ENCODE measurements around the gene BBS7. TPM values are rescaled to one million over a fixed set of nuclear protein-coding genes. Genes with fewer than 3 reads are reported as not detected.

Gene BBS7
- total and polyA plus RNA-seq, 8 donors: 3.0 to 5.7 (median 4.0) TPM

- H3K27ac ChIP-seq: no peak overlapping the region
- no peak overlapping the region for H3K4me3 ChIP-seq
- no peaks in the 10 kb centered on the region for H3K9me3 ChIP-seq
- no peaks in the 10 kb centered on the region for H3K36me3 ChIP-seq
- TF ChIP-seq, protein P1, sequence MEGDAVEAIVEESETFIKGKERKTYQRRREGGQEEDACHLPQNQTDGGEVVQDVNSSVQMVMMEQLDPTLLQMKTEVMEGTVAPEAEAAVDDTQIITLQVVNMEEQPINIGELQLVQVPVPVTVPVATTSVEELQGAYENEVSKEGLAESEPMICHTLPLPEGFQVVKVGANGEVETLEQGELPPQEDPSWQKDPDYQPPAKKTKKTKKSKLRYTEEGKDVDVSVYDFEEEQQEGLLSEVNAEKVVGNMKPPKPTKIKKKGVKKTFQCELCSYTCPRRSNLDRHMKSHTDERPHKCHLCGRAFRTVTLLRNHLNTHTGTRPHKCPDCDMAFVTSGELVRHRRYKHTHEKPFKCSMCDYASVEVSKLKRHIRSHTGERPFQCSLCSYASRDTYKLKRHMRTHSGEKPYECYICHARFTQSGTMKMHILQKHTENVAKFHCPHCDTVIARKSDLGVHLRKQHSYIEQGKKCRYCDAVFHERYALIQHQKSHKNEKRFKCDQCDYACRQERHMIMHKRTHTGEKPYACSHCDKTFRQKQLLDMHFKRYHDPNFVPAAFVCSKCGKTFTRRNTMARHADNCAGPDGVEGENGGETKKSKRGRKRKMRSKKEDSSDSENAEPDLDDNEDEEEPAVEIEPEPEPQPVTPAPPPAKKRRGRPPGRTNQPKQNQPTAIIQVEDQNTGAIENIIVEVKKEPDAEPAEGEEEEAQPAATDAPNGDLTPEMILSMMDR (IDR thresholded peaks at IDR 0.05): no peak
- no peak for ATAC-seq
- no peaks in the 10 kb centered on the region for H3K27me3 ChIP-seq
- no peak for DNase-seq
- no peak for FAIRE-seq
- H3K4me1 ChIP-seq: no peaks in the 10 kb centered on the region
- intact Hi-C loops (cut with DNase I): no loop called here
- 93 to 96% methylated on average over 2 of the region's 2 CpGs for WGBS, 2 donors
These were observed 8.8 kb downstream of the BBS7 start for GRCh38 chr4:121861426-121861825.

DNA sequence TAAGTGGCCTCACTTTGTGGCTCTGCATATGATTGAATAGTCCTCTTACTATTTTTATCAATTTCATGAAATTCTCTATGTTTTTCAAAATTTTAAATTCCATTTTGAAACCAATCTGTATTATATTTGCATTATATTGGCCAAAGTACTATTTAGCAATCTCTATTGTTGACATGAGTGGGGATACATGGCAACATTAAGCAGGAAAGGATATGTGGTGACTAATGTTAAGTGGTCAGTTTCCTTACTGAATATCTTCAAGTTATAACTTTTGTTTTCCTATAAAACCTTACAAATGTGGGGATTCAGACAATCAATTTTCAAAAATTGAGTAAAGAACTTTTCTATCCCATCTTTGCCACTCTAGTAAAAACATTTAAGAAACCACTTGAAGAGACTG lies 10.2 kb downstream of the BBS7 start:
- Histone ChIP-seq H3K36me3 (no peaks in the 10 kb centered on the region), H3K9me3 (no peaks in the 10 kb centered on the region), H3K27me3 (no peaks in the 10 kb centered on the region), H3K4me3 (no peak overlapping the region), H3K4me1 (no peaks in the 10 kb centered on the region), H3K27ac (no peak overlapping the region)
- FAIRE-seq (no peak), DNase-seq (no peak), ATAC-seq (no peak)
- TF ChIP-seq, protein P1 (IDR thresholded peaks at IDR 0.05): no peak
- intact Hi-C loops (cut with DNase I): no loop called here

DNA sequence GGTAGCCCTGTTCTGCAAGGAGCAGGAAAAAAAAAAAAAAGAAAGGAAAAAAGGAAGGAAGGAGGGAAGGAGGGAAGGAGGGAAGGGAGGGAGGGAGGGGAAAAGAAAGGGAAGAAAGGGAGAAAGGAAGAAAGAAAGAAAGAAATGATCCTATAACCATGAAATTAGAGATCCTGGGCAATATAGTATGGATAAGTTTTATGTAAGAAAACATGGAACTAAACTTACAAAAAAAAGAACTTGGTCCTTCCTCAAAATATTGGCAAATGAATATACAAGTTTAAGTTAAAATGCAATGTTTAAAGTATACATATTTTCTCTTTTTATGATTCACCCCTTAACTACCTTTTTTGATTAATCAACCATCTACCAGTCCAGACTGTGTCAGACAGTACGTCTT lies 18.9 kb downstream of the BBS7 start:
- 79 to 91% methylated on average over 1 of the region's 1 CpG for WGBS, 2 donors

GRCh38 chr4:121846662-121847061 lies 23.6 kb downstream of the BBS7 start:
- Histone ChIP-seq H3K4me3 (no peak overlapping the region), H3K4me1 (no peaks in the 10 kb centered on the region), H3K36me3 (peaks cover 0 to 7% (median 0%) of the 10 kb centered on the region in 3 donors), H3K27me3 (no peaks in the 10 kb centered on the region), H3K9me3 (no peaks in the 10 kb centered on the region), H3K27ac (no peak overlapping the region)
- ATAC-seq: no peak
- intact Hi-C loops (cut with DNase I): no loop called here
- TF ChIP-seq, protein P1 (IDR thresholded peaks at IDR 0.05): no peak
- DNase-seq: no peak
- WGBS, 2 donors: 75 to 82% methylated on average over 6 of the region's 6 CpGs
- no peak for FAIRE-seq

More for the DNA sequence above, 18.9 kb downstream of the BBS7 start:
- Histone ChIP-seq H3K27me3 (no peaks in the 10 kb centered on the region), H3K27ac (no peak overlapping the region), H3K4me1 (no peaks in the 10 kb centered on the region), H3K36me3 (no peaks in the 10 kb centered on the region), H3K4me3 (no peak overlapping the region), H3K9me3 (no peaks in the 10 kb centered on the region)
- FAIRE-seq (no peak), DNase-seq (no peak), ATAC-seq (no peak)
- TF ChIP-seq, protein P1 (IDR thresholded peaks at IDR 0.05): no peak
- intact Hi-C loops (cut with DNase I): no loop called here

DNA sequence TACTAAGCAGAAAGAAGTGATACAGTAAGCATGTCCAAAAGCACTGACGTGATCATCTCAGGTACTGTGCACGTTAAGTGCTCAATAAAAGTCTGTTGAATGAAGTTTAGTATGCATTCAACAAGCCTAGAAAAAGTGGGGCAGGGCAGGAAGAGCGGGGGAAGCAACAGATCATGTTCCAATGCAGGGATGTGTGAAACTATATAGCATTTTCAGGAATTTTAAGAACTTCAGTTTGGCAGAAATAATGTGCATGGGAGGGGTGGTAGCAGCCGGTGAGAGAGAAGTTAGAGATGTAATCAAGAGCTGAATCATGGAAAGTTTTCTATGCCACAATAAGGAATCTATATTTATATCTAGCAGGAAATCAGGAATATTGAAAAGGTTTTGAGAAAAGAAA lies 27.4 kb downstream of the BBS7 start:
- DNase-seq: no peak
- FAIRE-seq: no peak
- Histone ChIP-seq H3K27ac (no peak overlapping the region), H3K36me3 (peaks cover 0 to 7% (median 0%) of the 10 kb centered on the region in 3 donors), H3K9me3 (no peaks in the 10 kb centered on the region), H3K27me3 (no peaks in the 10 kb centered on the region), H3K4me3 (no peak overlapping the region), H3K4me1 (no peaks in the 10 kb centered on the region)
- intact Hi-C loops (cut with DNase I): no loop called here
- TF ChIP-seq, protein P1 (IDR thresholded peaks at IDR 0.05): no peak
- no peak for ATAC-seq
- WGBS, 2 donors: 89 to 94% methylated on average over 4 of the region's 4 CpGs

All from pancreas (tissue), 10 donors.